Measurements from ENCODE around the gene ACTG1. TPM values are rescaled to one million over a fixed set of nuclear protein-coding genes. Genes with fewer than 3 reads are reported as not detected.

ACTG1 gene
- total RNA-seq, 1 experiment from 2014 or later = 3,455 TPM

DNA sequence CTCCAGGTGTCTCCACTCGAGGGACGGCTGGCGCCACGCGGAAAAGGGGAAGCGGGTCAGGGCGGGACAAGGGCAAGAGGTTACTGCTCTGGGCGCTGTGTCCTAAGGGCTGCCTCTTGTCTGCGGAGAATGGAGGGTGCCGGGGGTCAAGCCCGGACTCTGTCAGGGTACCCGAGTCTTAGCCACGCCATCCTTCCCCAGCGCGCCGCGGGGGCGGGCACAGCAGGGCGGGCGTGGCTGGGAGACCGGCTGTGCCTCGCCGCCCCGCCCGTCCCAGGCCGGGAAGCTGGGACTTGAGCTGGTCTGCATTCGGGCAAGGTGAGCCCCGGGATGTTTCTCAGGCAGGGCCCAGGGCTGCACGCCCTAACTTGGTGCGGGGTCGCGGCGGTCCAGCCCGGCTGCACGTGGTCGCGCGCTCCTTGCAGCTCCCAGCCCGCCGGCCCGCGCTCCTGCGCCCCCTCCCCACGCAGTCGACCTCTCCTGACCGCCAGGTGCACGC, 6.2 kb upstream of the ACTG1 start (continued):
- TF ChIP-seq RORB (CRISPR knock-in tag; IDR thresholded peaks at IDR 0.05) (no peak), ZNF281 (CRISPR knock-in tag; IDR thresholded peaks at IDR 0.05) (no peak), USF2 (CRISPR knock-in tag; IDR thresholded peaks at IDR 0.05) (0 out of 2 replicates have a peak, but pooled peaks have one; percentile 11), NR2C2 (CRISPR knock-in tag; IDR thresholded peaks at IDR 0.05) (no peak), JAZF1 (CRISPR knock-in tag; IDR thresholded peaks at IDR 0.05) (no peak), SMAD4 (CRISPR knock-in tag; IDR thresholded peaks at IDR 0.05) (no peak), CREB1 (CRISPR knock-in tag; IDR thresholded peaks at IDR 0.05) (0 out of 2 replicates have a peak, but pooled peaks have one; percentile 39), ATF3 (CRISPR knock-in tag; conservative IDR thresholded peaks at IDR 0.05) (no peak), TCF7 (CRISPR knock-in tag; IDR thresholded peaks at IDR 0.05; ENCODE audit: low read depth) (no peak), ZSCAN18 (CRISPR knock-in tag; IDR thresholded peaks at IDR 0.05) (no peak), E2F1 (CRISPR knock-in tag; IDR thresholded peaks at IDR 0.05) (no peak), MXD4 (CRISPR knock-in tag; IDR thresholded peaks at IDR 0.05; ENCODE audit: borderline replicate concordance) (no peak), OVOL2 (CRISPR knock-in tag; IDR thresholded peaks at IDR 0.05; ENCODE audit: borderline replicate concordance) (no peak)
- TF ChIP-seq, protein P1, sequence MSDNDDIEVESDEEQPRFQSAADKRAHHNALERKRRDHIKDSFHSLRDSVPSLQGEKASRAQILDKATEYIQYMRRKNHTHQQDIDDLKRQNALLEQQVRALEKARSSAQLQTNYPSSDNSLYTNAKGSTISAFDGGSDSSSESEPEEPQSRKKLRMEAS (CRISPR knock-in tag; IDR thresholded peaks at IDR 0.05) = no peak; the same call in 1 of the 2 replicates
- TF ChIP-seq, protein P2, sequence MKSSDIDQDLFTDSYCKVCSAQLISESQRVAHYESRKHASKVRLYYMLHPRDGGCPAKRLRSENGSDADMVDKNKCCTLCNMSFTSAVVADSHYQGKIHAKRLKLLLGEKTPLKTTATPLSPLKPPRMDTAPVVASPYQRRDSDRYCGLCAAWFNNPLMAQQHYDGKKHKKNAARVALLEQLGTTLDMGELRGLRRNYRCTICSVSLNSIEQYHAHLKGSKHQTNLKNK (CRISPR knock-in tag; IDR thresholded peaks at IDR 0.05) = no peak
- TF ChIP-seq, protein P3, sequence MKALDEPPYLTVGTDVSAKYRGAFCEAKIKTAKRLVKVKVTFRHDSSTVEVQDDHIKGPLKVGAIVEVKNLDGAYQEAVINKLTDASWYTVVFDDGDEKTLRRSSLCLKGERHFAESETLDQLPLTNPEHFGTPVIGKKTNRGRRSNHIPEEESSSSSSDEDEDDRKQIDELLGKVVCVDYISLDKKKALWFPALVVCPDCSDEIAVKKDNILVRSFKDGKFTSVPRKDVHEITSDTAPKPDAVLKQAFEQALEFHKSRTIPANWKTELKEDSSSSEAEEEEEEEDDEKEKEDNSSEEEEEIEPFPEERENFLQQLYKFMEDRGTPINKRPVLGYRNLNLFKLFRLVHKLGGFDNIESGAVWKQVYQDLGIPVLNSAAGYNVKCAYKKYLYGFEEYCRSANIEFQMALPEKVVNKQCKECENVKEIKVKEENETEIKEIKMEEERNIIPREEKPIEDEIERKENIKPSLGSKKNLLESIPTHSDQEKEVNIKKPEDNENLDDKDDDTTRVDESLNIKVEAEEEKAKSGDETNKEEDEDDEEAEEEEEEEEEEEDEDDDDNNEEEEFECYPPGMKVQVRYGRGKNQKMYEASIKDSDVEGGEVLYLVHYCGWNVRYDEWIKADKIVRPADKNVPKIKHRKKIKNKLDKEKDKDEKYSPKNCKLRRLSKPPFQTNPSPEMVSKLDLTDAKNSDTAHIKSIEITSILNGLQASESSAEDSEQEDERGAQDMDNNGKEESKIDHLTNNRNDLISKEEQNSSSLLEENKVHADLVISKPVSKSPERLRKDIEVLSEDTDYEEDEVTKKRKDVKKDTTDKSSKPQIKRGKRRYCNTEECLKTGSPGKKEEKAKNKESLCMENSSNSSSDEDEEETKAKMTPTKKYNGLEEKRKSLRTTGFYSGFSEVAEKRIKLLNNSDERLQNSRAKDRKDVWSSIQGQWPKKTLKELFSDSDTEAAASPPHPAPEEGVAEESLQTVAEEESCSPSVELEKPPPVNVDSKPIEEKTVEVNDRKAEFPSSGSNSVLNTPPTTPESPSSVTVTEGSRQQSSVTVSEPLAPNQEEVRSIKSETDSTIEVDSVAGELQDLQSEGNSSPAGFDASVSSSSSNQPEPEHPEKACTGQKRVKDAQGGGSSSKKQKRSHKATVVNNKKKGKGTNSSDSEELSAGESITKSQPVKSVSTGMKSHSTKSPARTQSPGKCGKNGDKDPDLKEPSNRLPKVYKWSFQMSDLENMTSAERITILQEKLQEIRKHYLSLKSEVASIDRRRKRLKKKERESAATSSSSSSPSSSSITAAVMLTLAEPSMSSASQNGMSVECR (CRISPR knock-in tag; IDR thresholded peaks at IDR 0.05; ENCODE audit: borderline replicate concordance) = no peak
- TF ChIP-seq, protein P4, sequence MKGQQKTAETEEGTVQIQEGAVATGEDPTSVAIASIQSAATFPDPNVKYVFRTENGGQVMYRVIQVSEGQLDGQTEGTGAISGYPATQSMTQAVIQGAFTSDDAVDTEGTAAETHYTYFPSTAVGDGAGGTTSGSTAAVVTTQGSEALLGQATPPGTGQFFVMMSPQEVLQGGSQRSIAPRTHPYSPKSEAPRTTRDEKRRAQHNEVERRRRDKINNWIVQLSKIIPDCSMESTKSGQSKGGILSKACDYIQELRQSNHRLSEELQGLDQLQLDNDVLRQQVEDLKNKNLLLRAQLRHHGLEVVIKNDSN (CRISPR knock-in tag; IDR thresholded peaks at IDR 0.05) = no peak
- TF ChIP-seq, protein P5, sequence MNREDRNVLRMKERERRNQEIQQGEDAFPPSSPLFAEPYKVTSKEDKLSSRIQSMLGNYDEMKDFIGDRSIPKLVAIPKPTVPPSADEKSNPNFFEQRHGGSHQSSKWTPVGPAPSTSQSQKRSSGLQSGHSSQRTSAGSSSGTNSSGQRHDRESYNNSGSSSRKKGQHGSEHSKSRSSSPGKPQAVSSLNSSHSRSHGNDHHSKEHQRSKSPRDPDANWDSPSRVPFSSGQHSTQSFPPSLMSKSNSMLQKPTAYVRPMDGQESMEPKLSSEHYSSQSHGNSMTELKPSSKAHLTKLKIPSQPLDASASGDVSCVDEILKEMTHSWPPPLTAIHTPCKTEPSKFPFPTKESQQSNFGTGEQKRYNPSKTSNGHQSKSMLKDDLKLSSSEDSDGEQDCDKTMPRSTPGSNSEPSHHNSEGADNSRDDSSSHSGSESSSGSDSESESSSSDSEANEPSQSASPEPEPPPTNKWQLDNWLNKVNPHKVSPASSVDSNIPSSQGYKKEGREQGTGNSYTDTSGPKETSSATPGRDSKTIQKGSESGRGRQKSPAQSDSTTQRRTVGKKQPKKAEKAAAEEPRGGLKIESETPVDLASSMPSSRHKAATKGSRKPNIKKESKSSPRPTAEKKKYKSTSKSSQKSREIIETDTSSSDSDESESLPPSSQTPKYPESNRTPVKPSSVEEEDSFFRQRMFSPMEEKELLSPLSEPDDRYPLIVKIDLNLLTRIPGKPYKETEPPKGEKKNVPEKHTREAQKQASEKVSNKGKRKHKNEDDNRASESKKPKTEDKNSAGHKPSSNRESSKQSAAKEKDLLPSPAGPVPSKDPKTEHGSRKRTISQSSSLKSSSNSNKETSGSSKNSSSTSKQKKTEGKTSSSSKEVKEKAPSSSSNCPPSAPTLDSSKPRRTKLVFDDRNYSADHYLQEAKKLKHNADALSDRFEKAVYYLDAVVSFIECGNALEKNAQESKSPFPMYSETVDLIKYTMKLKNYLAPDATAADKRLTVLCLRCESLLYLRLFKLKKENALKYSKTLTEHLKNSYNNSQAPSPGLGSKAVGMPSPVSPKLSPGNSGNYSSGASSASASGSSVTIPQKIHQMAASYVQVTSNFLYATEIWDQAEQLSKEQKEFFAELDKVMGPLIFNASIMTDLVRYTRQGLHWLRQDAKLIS (CRISPR knock-in tag; IDR thresholded peaks at IDR 0.05; ENCODE audit: borderline replicate concordance) = no peak

All from WTC11 (cell line).